ENCODE results near the gene THAP2. TPM values are rescaled to one million over a fixed set of nuclear protein-coding genes. Genes with fewer than 3 reads are reported as not detected.
"Not testable (repeated sequence)": the region's sequence is repeated elsewhere in the genome, so short reads cannot be mapped to it uniquely, and the experiment has no call there.

The THAP2 gene
- polyA plus RNA-seq, 10 donors: 8.1 to 13.2 (median 9.8) TPM

- DNase-seq: no peak
Observed at GRCh38 chr12:71656740-71657139, 7.4 kb upstream of the THAP2 start.

- DNase-seq: peak in 2 of 3 donors; percentile 18 to 26
Observed at GRCh38 chr12:71661977-71662530, 2.0 kb upstream of the THAP2 start.

- peak; percentile 51 to 94 (median 84) for DNase-seq
Observed at GRCh38 chr12:71662849-71663560, 1.1 kb upstream of the THAP2 start.

- DNase-seq: peak in 1 of 3 donors; percentile 24
Observed at GRCh38 chr12:71664411-71665089, 449 bp downstream of the THAP2 start.

- no peak for DNase-seq
Observed at GRCh38 chr12:71665090-71665463, 976 bp downstream of the THAP2 start.

- DNase-seq: no peak
Observed at GRCh38 chr12:71666259-71666658, 2.2 kb downstream of the THAP2 start.

GRCh38 chr12:71671311-71671710 is 7.2 kb downstream of the THAP2 start:
- DNase-seq: no peak

- DNase-seq: no peak
Observed at GRCh38 chr12:71671816-71672215, 7.7 kb downstream of the THAP2 start.

- no peak for DNase-seq
Observed at GRCh38 chr12:71682466-71682865, 18.4 kb downstream of the THAP2 start.

GRCh38 chr12:71683633-71684032 is 19.5 kb downstream of the THAP2 start:
- no peak for DNase-seq

GRCh38 chr12:71684081-71684480 is 20.0 kb downstream of the THAP2 start:
- DNase-seq: no peak

GRCh38 chr12:71685312-71685906 is 21.3 kb downstream of the THAP2 start:
- no peak for DNase-seq

GRCh38 chr12:71685914-71686657 is 22.0 kb downstream of the THAP2 start, which contains the start of gene TMEM19:
Gene TMEM19, plus strand, starts transcription at chr12:71686082. Its CDS starts 599 bp downstream, at chr12:71686681.
- peak; percentile 88 to 97 (median 92) for DNase-seq

GRCh38 chr12:71686658-71687025 is 22.5 kb downstream of the THAP2 start:
- DNase-seq: no peak

- DNase-seq: not testable (repeated sequence)
Observed at GRCh38 chr12:71687172-71687571, 23.1 kb downstream of the THAP2 start.

- DNase-seq: no peak
Observed at GRCh38 chr12:71688961-71689570, 25.0 kb downstream of the THAP2 start.

GRCh38 chr12:71691504-71692129 is 27.5 kb downstream of the THAP2 start:
- DNase-seq: peak in 1 of 3 donors; percentile 17

- no peak for DNase-seq
Observed at GRCh38 chr12:71693126-71693525, 29.0 kb downstream of the THAP2 start.

GRCh38 chr12:71693651-71694050 is 29.6 kb downstream of the THAP2 start:
- not testable (repeated sequence) for DNase-seq

- DNase-seq: no peak
Observed at GRCh38 chr12:71694099-71694820, 30.2 kb downstream of the THAP2 start.
